Ureter (tissue), 1 donor: ENCODE data around the gene TRIM47. TPM values are rescaled to one million over a fixed set of nuclear protein-coding genes. Genes with fewer than 3 reads are reported as not detected.
A peak's percentile ranks its signal among the peaks of the same experiment; 100 is the strongest.
"Not testable (repeated sequence)": the region's sequence is repeated elsewhere in the genome, so short reads cannot be mapped to it uniquely, and the experiment has no call there.

ENCODE experiments used
- DNase-seq: peaks from one replicate; pipeline ENCODE4 v3.0.0-alpha.2; 2020; ENCODE audit warnings: low spot score
- total RNA-seq: library from RNA; stranded (reverse); gene quantifications from one replicate; pipeline ENCODE4 v1.2.4, GENCODE V29; 2023
- donor health status: DM: yes; HTN: yes; CAD: no.

TRIM47 gene
- total RNA-seq, 1 donor from 2014 or later, result 44.9 TPM

GRCh38 chr17:75891605-75892555 is 13.5 kb upstream of the TRIM47 start:
- DNase-seq, result no peak

GRCh38 chr17:75891022-75891604 is 12.7 kb upstream of the TRIM47 start:
- DNase-seq, result no peak

GRCh38 chr17:75889454-75889853 is 11.1 kb upstream of the TRIM47 start:
- DNase-seq, result no peak

GRCh38 chr17:75888484-75888883 is 10.1 kb upstream of the TRIM47 start:
- DNase-seq, result no peak

GRCh38 chr17:75885860-75886259 is 7.5 kb upstream of the TRIM47 start:
- DNase-seq, result not testable (repeated sequence)

- no peak for DNase-seq
Observed at GRCh38 chr17:75885431-75885830, 7.0 kb upstream of the TRIM47 start.

GRCh38 chr17:75881678-75882454 is 3.5 kb upstream of the TRIM47 start:
- DNase-seq, result no peak

- DNase-seq, result no peak
Observed at GRCh38 chr17:75880266-75880665, 1.9 kb upstream of the TRIM47 start.

- peak; percentile 75 for DNase-seq
Observed at GRCh38 chr17:75877752-75878173, 618 bp downstream of the TRIM47 start.

- DNase-seq, result peak; percentile 96
Observed at GRCh38 chr17:75876938-75877751, 1.2 kb downstream of the TRIM47 start.

GRCh38 chr17:75876190-75876937 is 2.0 kb downstream of the TRIM47 start:
- peak; percentile 91 for DNase-seq

GRCh38 chr17:75875940-75876189 is 2.5 kb downstream of the TRIM47 start:
- no peak for DNase-seq

- DNase-seq, result peak; percentile 85
Observed at GRCh38 chr17:75875182-75875939, 3.0 kb downstream of the TRIM47 start.

GRCh38 chr17:75874323-75875181 is 3.8 kb downstream of the TRIM47 start:
- no peak for DNase-seq

GRCh38 chr17:75873587-75874322 is 4.6 kb downstream of the TRIM47 start:
- no peak for DNase-seq

- peak; percentile 89 for DNase-seq
Observed at GRCh38 chr17:75872434-75873351, 5.7 kb downstream of the TRIM47 start.

GRCh38 chr17:75870228-75870627 is 8.2 kb downstream of the TRIM47 start:
- DNase-seq, result not testable (repeated sequence)
